DOHH2 (cell line): Measurements from ENCODE around the gene SDHAF2.

ENCODE experiments used
- H3F3A ChIP-seq: fragments of 200-600 bp; sonication (generic), shearing (Covaris generic); 2 replicates; pipeline ENCODE4 v1.6.0; 2016; ENCODE audit warnings: antibody characterized with exemption, mild to moderate bottlenecking; ENCODE audit not compliant: control insufficient read depth, insufficient read depth
- H3K27ac ChIP-seq: fragments of 200-600 bp; sonication (generic); 2 replicates; pipeline ENCODE4 v1.5.1; 2014; ENCODE audit warnings: low read depth, mild to moderate bottlenecking, low read length, moderate library complexity
- H3K27me3 ChIP-seq: fragments of 200-600 bp; sonication (generic); 2 replicates; pipeline ENCODE4 v1.6.1; 2014; ENCODE audit warnings: mild to moderate bottlenecking, low read length, mixed read lengths; ENCODE audit not compliant: control insufficient read depth
- H3K36me3 ChIP-seq: fragments of 200-600 bp; sonication (generic); 2 replicates; pipeline ENCODE4 v1.6.1; 2014; ENCODE audit warnings: mild to moderate bottlenecking, low read length, moderate library complexity, mixed read lengths; ENCODE audit not compliant: control insufficient read depth
- H3K4me1 ChIP-seq: fragments of 200-600 bp; sonication (generic); 2 replicates; pipeline ENCODE4 v1.6.1; 2014; ENCODE audit warnings: mild to moderate bottlenecking, low read length, mixed read lengths; ENCODE audit not compliant: control insufficient read depth
- H3K4me2 ChIP-seq: fragments of 200-600 bp; sonication (generic); 2 replicates; pipeline ENCODE4 v1.6.0; 2014; ENCODE audit warnings: mild to moderate bottlenecking, low read length, moderate library complexity
- H3K4me3 ChIP-seq: fragments of 200-600 bp; sonication (generic); 2 replicates; pipeline ENCODE4 v1.5.1; 2014; ENCODE audit warnings: mild to moderate bottlenecking, low read length, mixed read lengths
- H3K79me2 ChIP-seq: fragments of 200-600 bp; sonication (generic); 2 replicates; pipeline ENCODE4 v1.6.1; 2014; ENCODE audit warnings: mild to moderate bottlenecking, low read length, mixed read lengths; ENCODE audit not compliant: control insufficient read depth
- H3K9me2 ChIP-seq: fragments of 200-600 bp; sonication (generic); replicated peaks from 2 replicates; pipeline ENCODE4 v1.6.1; 2014; ENCODE audit warnings: mild to moderate bottlenecking, low read length, mixed read lengths; ENCODE audit not compliant: control insufficient read depth
- H3K9me3 ChIP-seq: fragments of 200-600 bp; sonication (generic); 2 replicates; pipeline ENCODE4 v1.6.1; 2014; ENCODE audit warnings: antibody characterized with exemption, low read length, mixed read lengths; ENCODE audit not compliant: control insufficient read depth, insufficient read depth
- H4K20me1 ChIP-seq: fragments of 200-600 bp; sonication (generic); 2 replicates; pipeline ENCODE4 v1.6.0; 2014; ENCODE audit warnings: low read depth, mild to moderate bottlenecking, antibody characterized with exemption, low read length, moderate library complexity; ENCODE audit not compliant: control insufficient read depth, insufficient read depth
- EZH2phosphoT487 ChIP-seq: fragments of 200-600 bp; sonication (generic); IDR thresholded peaks from 2 replicates; pipeline ENCODE4 v1.6.1; 2017; ENCODE audit warnings: borderline replicate concordance, mild to moderate bottlenecking, antibody characterized with exemption, low read length, moderate library complexity, mixed read lengths
- TF ChIP-seq, protein P1 (sequence below): fragments of 200-600 bp; sonication (generic); IDR thresholded peaks from one replicate; pipeline ENCODE4 v1.5.1; 2014; ENCODE audit warnings: antibody characterized with exemption, mild to moderate bottlenecking, low read depth, low read length; ENCODE audit not compliant: poor library complexity, severe bottlenecking

Gene SDHAF2

DNA sequence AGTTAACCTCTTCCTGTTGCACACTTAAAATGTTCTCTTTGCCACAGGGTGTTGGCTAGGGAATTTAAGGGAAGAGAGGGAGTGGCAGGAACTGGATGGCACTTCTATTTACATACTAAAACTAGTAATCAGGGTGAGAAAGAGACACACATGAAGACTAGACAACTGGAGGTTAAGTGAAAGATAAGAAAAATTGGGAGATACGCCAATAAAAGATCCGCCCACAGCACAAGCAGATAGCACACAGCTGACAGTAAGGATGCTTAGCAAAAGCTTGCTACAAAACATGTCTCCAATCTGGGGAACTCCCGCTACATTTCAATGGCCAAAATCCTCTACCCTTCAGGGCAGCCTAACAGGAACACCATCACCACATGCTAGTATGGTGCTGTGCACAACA is 13.0 kb upstream of the SDHAF2 start:
- Histone ChIP-seq H3K27me3 (no peaks in the 10 kb centered on the region), H3K9me2 (no peaks in the 10 kb centered on the region), H4K20me1 (peaks cover 17% of the 10 kb centered on the region; the same call in 1 of the 2 replicates), H3K4me2 (no peak overlapping the region), H3F3A (peaks cover 2% of the 10 kb centered on the region; the same call in 1 of the 2 replicates), H3K4me3 (no peak overlapping the region), H3K4me1 (no peaks in the 10 kb centered on the region), H3K9me3 (no peaks in the 10 kb centered on the region), H3K36me3 (peaks cover 99% of the 10 kb centered on the region), H3K27ac (no peak overlapping the region), H3K79me2 (peaks cover 60% of the 10 kb centered on the region)
- no peak for TF ChIP-seq EZH2phosphoT487
- TF ChIP-seq, protein P1, sequence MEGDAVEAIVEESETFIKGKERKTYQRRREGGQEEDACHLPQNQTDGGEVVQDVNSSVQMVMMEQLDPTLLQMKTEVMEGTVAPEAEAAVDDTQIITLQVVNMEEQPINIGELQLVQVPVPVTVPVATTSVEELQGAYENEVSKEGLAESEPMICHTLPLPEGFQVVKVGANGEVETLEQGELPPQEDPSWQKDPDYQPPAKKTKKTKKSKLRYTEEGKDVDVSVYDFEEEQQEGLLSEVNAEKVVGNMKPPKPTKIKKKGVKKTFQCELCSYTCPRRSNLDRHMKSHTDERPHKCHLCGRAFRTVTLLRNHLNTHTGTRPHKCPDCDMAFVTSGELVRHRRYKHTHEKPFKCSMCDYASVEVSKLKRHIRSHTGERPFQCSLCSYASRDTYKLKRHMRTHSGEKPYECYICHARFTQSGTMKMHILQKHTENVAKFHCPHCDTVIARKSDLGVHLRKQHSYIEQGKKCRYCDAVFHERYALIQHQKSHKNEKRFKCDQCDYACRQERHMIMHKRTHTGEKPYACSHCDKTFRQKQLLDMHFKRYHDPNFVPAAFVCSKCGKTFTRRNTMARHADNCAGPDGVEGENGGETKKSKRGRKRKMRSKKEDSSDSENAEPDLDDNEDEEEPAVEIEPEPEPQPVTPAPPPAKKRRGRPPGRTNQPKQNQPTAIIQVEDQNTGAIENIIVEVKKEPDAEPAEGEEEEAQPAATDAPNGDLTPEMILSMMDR = no peak

DNA sequence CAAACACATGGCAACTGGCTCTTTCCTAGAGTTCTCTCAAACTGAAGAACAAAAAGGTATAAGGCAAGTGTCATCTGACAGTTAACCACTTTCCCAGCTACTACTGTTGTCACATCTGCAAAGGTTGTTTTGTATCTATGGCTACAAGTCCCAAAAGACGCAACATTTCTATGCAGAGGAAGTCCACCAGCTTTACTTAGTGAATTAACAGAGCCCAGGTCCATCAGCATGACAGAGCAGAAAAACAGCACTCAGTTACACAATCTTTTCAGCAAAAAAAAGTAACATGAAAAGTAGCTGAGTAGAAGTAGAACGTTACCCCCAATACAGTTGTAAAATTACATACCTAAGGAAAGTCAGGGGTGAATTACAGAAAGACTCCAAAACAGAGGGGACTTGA is 12.3 kb upstream of the SDHAF2 start:
- Histone ChIP-seq H3K27ac (no peak overlapping the region), H4K20me1 (peaks cover 17% of the 10 kb centered on the region; the same call in 1 of the 2 replicates), H3F3A (peaks cover 2% of the 10 kb centered on the region; the same call in 1 of the 2 replicates), H3K27me3 (no peaks in the 10 kb centered on the region), H3K9me2 (no peaks in the 10 kb centered on the region), H3K4me3 (no peak overlapping the region), H3K9me3 (no peaks in the 10 kb centered on the region), H3K4me1 (no peaks in the 10 kb centered on the region), H3K36me3 (peaks cover 99% of the 10 kb centered on the region), H3K4me2 (no peak overlapping the region), H3K79me2 (peaks cover 68% of the 10 kb centered on the region)
- TF ChIP-seq, protein P1 = no peak
- no peak for TF ChIP-seq EZH2phosphoT487

GRCh38 chr11:61418136-61418535 is 11.8 kb upstream of the SDHAF2 start:
- Histone ChIP-seq H3K4me3 (no peak overlapping the region), H3K27me3 (no peaks in the 10 kb centered on the region), H3K4me1 (no peaks in the 10 kb centered on the region), H3K9me3 (no peaks in the 10 kb centered on the region), H3K4me2 (no peak overlapping the region), H3K79me2 (peaks cover 71% of the 10 kb centered on the region), H4K20me1 (peaks cover 17% of the 10 kb centered on the region; the same call in 1 of the 2 replicates), H3K36me3 (peaks cover 97% of the 10 kb centered on the region), H3F3A (peaks cover 2% of the 10 kb centered on the region; the same call in 1 of the 2 replicates), H3K27ac (no peak overlapping the region), H3K9me2 (no peaks in the 10 kb centered on the region)
- no peak for TF ChIP-seq EZH2phosphoT487
- TF ChIP-seq, protein P1 = no peak

DNA sequence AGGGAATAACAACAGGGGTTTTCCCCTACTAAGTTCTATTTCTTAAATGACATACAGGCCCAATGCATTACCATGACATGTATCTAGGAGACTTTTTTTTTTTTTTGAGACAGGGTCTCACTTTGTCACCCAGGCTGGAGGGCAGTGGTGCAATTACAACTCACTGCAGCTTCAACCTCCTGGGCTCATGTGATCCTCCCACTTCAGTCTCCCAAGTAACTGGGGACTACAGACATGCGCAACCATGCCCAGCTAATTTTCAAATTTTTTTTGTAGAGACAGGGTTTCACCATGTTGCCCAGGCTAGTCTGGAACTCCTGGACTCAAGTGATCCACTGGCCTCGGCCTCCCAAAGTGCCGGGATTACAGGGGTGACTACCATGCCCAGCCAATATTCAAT is 7.7 kb upstream of the SDHAF2 start:
- Histone ChIP-seq H3K9me3 (no peaks in the 10 kb centered on the region), H3K4me2 (no peak overlapping the region), H3K79me2 (peaks cover 98% of the 10 kb centered on the region), H3K36me3 (peaks cover 97% of the 10 kb centered on the region), H3K4me1 (peaks cover 7% of the 10 kb centered on the region), H3K27ac (no peak overlapping the region), H3K9me2 (no peaks in the 10 kb centered on the region), H3K4me3 (no peak overlapping the region), H3K27me3 (no peaks in the 10 kb centered on the region), H3F3A (peaks cover 6% of the 10 kb centered on the region; the same call in 1 of the 2 replicates), H4K20me1 (peaks cover 17% of the 10 kb centered on the region; the same call in 1 of the 2 replicates)
- TF ChIP-seq, protein P1 = no peak
- TF ChIP-seq EZH2phosphoT487 = no peak
